ENCODE measurements around the gene ARMH4.

Gene ARMH4

GRCh38 chr14:58177125-58177524 is 25.1 kb upstream of the ARMH4 start:
- no peaks in the 10 kb centered on the region for H3F3A ChIP-seq (ENCODE audit: control insufficient read depth, insufficient read depth)
- H4K20me1 ChIP-seq (ENCODE audit: control insufficient read depth, insufficient read depth, low read depth, low read length), result no peaks in the 10 kb centered on the region
- no peaks in the 10 kb centered on the region for H3K27me3 ChIP-seq (ENCODE audit: control insufficient read depth, low read length)
- no peak overlapping the region for H3K4me3 ChIP-seq (ENCODE audit: low read length)
- no peaks in the 10 kb centered on the region for H3K79me2 ChIP-seq (ENCODE audit: control insufficient read depth, low read length)
- no peaks in the 10 kb centered on the region for H3K36me3 ChIP-seq (ENCODE audit: control insufficient read depth, low read length)
- no peaks in the 10 kb centered on the region for H3K9me3 ChIP-seq (ENCODE audit: control insufficient read depth, insufficient read depth, low read length)
- no peak overlapping the region for H3K27ac ChIP-seq (ENCODE audit: low read depth, low read length)
- no peak overlapping the region for H3K4me2 ChIP-seq (ENCODE audit: low read length)
- no peaks in the 10 kb centered on the region for H3K4me1 ChIP-seq (ENCODE audit: control insufficient read depth, low read length)
- TF ChIP-seq EZH2phosphoT487 (IDR thresholded peaks at IDR 0.05; ENCODE audit: borderline replicate concordance, low read length), result no peak
- H3K9me2 ChIP-seq (replicated peaks; ENCODE audit: control insufficient read depth, low read length), result no peaks in the 10 kb centered on the region

- H3K79me2 ChIP-seq (ENCODE audit: control insufficient read depth, low read length), result no peaks in the 10 kb centered on the region
- no peaks in the 10 kb centered on the region for H3K4me1 ChIP-seq (ENCODE audit: control insufficient read depth, low read length)
- H3F3A ChIP-seq (ENCODE audit: control insufficient read depth, insufficient read depth), result no peaks in the 10 kb centered on the region
- H3K36me3 ChIP-seq (ENCODE audit: control insufficient read depth, low read length), result no peaks in the 10 kb centered on the region
- no peak overlapping the region for H3K4me3 ChIP-seq (ENCODE audit: low read length)
- TF ChIP-seq, protein P1, sequence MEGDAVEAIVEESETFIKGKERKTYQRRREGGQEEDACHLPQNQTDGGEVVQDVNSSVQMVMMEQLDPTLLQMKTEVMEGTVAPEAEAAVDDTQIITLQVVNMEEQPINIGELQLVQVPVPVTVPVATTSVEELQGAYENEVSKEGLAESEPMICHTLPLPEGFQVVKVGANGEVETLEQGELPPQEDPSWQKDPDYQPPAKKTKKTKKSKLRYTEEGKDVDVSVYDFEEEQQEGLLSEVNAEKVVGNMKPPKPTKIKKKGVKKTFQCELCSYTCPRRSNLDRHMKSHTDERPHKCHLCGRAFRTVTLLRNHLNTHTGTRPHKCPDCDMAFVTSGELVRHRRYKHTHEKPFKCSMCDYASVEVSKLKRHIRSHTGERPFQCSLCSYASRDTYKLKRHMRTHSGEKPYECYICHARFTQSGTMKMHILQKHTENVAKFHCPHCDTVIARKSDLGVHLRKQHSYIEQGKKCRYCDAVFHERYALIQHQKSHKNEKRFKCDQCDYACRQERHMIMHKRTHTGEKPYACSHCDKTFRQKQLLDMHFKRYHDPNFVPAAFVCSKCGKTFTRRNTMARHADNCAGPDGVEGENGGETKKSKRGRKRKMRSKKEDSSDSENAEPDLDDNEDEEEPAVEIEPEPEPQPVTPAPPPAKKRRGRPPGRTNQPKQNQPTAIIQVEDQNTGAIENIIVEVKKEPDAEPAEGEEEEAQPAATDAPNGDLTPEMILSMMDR (IDR thresholded peaks at IDR 0.05; ENCODE audit: low read depth, low read length, poor library complexity, severe bottlenecking), result no peak
- TF ChIP-seq EZH2phosphoT487 (IDR thresholded peaks at IDR 0.05; ENCODE audit: borderline replicate concordance, low read length), result no peak
- 0 out of 2 replicates have a peak, but pooled peaks cover 5% of the 10 kb centered on the region for H3K27me3 ChIP-seq (ENCODE audit: control insufficient read depth, low read length)
- no peak overlapping the region for H3K4me2 ChIP-seq (ENCODE audit: low read length)
- no peaks in the 10 kb centered on the region for H3K9me2 ChIP-seq (replicated peaks; ENCODE audit: control insufficient read depth, low read length)
- no peaks in the 10 kb centered on the region for H4K20me1 ChIP-seq (ENCODE audit: control insufficient read depth, insufficient read depth, low read depth, low read length)
- no peaks in the 10 kb centered on the region for H3K9me3 ChIP-seq (ENCODE audit: control insufficient read depth, insufficient read depth, low read length)
- H3K27ac ChIP-seq (ENCODE audit: low read depth, low read length), result no peak overlapping the region
These were observed 19.1 kb upstream of the ARMH4 start for GRCh38 chr14:58171090-58171489.

DNA sequence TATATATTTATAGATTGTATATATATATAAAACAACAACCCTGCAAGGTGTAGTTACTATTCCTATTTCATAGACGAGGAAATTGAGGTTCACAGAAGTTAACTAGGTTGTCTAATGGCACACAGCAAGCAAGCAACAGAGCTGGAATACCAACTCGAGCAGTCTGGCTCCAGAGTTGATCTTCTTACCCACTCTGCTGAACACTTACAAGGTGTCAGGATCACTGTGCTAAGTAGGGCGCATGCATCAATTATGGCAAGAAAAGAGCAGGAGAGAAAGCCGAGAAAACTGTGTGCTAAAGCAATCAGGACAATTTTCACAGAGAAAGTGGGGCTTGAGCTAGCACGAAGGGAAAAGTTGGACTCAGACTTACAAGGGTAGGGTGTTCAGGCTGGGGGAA is 15.9 kb upstream of the ARMH4 start:
- H3K27me3 ChIP-seq (ENCODE audit: control insufficient read depth, low read length), result 0 out of 2 replicates have a peak, but pooled peaks cover 5% of the 10 kb centered on the region
- H3F3A ChIP-seq (ENCODE audit: control insufficient read depth, insufficient read depth), result no peaks in the 10 kb centered on the region
- TF ChIP-seq, protein P1 (IDR thresholded peaks at IDR 0.05; ENCODE audit: low read depth, low read length, poor library complexity, severe bottlenecking), result no peak
- TF ChIP-seq EZH2phosphoT487 (IDR thresholded peaks at IDR 0.05; ENCODE audit: borderline replicate concordance, low read length), result no peak
- no peaks in the 10 kb centered on the region for H3K9me2 ChIP-seq (replicated peaks; ENCODE audit: control insufficient read depth, low read length)
- H3K79me2 ChIP-seq (ENCODE audit: control insufficient read depth, low read length), result no peaks in the 10 kb centered on the region
- no peaks in the 10 kb centered on the region for H4K20me1 ChIP-seq (ENCODE audit: control insufficient read depth, insufficient read depth, low read depth, low read length)
- H3K4me1 ChIP-seq (ENCODE audit: control insufficient read depth, low read length), result no peaks in the 10 kb centered on the region
- no peaks in the 10 kb centered on the region for H3K36me3 ChIP-seq (ENCODE audit: control insufficient read depth, low read length)
- no peak overlapping the region for H3K4me2 ChIP-seq (ENCODE audit: low read length)
- H3K4me3 ChIP-seq (ENCODE audit: low read length), result no peak overlapping the region
- no peaks in the 10 kb centered on the region for H3K9me3 ChIP-seq (ENCODE audit: control insufficient read depth, insufficient read depth, low read length)
- H3K27ac ChIP-seq (ENCODE audit: low read depth, low read length), result no peak overlapping the region

GRCh38 chr14:58167057-58167456 is 15.0 kb upstream of the ARMH4 start:
- TF ChIP-seq EZH2phosphoT487 (IDR thresholded peaks at IDR 0.05; ENCODE audit: borderline replicate concordance, low read length), result no peak
- TF ChIP-seq, protein P1 (IDR thresholded peaks at IDR 0.05; ENCODE audit: low read depth, low read length, poor library complexity, severe bottlenecking), result no peak
- no peaks in the 10 kb centered on the region for H3K9me3 ChIP-seq (ENCODE audit: control insufficient read depth, insufficient read depth, low read length)
- H3K36me3 ChIP-seq (ENCODE audit: control insufficient read depth, low read length), result no peaks in the 10 kb centered on the region
- no peak overlapping the region for H3K4me3 ChIP-seq (ENCODE audit: low read length)
- no peaks in the 10 kb centered on the region for H4K20me1 ChIP-seq (ENCODE audit: control insufficient read depth, insufficient read depth, low read depth, low read length)
- H3K79me2 ChIP-seq (ENCODE audit: control insufficient read depth, low read length), result no peaks in the 10 kb centered on the region
- H3K9me2 ChIP-seq (replicated peaks; ENCODE audit: control insufficient read depth, low read length), result no peaks in the 10 kb centered on the region
- H3F3A ChIP-seq (ENCODE audit: control insufficient read depth, insufficient read depth), result no peaks in the 10 kb centered on the region
- 0 out of 2 replicates have a peak, but pooled peaks cover 5% of the 10 kb centered on the region for H3K27me3 ChIP-seq (ENCODE audit: control insufficient read depth, low read length)
- H3K4me1 ChIP-seq (ENCODE audit: control insufficient read depth, low read length), result no peaks in the 10 kb centered on the region
- no peak overlapping the region for H3K27ac ChIP-seq (ENCODE audit: low read depth, low read length)
- H3K4me2 ChIP-seq (ENCODE audit: low read length), result no peak overlapping the region

Measured in DOHH2 (cell line).